ENCODE results near the gene MAP1LC3C. TPM values are rescaled to one million over a fixed set of nuclear protein-coding genes. Genes with fewer than 3 reads are reported as not detected.

MAP1LC3C gene
- total RNA-seq, 2 experiments from 2014 or later = not detected

GRCh38 chr1:242023805-242024204, 24.9 kb upstream of the MAP1LC3C start:
- BruUV-seq (replicated peaks) = no TSS peak
- CTCF ChIA-PET (ENCODE audit: unreplicated experiment) = no interaction called here
- H3K27ac ChIP-seq (ENCODE audit: low read depth, low read length, poor library complexity, severe bottlenecking) = no peak overlapping the region
- no peaks in the 10 kb centered on the region for H3K79me2 ChIP-seq (ENCODE audit: insufficient read depth, low read depth, low read length)
- no peaks in the 10 kb centered on the region for H3K9me2 ChIP-seq (ENCODE audit: insufficient read depth, low read length)
- H3K4me1 ChIP-seq (ENCODE audit: insufficient read depth, low read length, poor library complexity, severe bottlenecking) = no peaks in the 10 kb centered on the region
- no peak for DNase-seq (ENCODE audit: low spot score)
- H3K4me2 ChIP-seq (ENCODE audit: low read length) = no peak overlapping the region
- no peaks in the 10 kb centered on the region for H4K20me1 ChIP-seq (ENCODE audit: insufficient read depth, low read length)
- POLR2A ChIA-PET = no interaction called here
- no peak overlapping the region for H3K4me3 ChIP-seq (ENCODE audit: low read depth, low read length, poor library complexity, severe bottlenecking)
- H3K9me3 ChIP-seq (ENCODE audit: low read length) = no peaks in the 10 kb centered on the region
- H3K36me3 ChIP-seq (ENCODE audit: insufficient read depth, low read length) = no peaks in the 10 kb centered on the region
- no peak overlapping the region for H2AFZ ChIP-seq (ENCODE audit: low read length)
- no peak for TF ChIP-seq CTCF (conservative IDR thresholded peaks at IDR 0.05; ENCODE audit: low read length)
- no peak for TF ChIP-seq EZH2phosphoT487 (IDR thresholded peaks at IDR 0.05; ENCODE audit: borderline replicate concordance, low read depth, low read length)
- intact Hi-C loops (cut with micrococcal nuclease; ENCODE audit: unreplicated experiment) = no loop called here

- H3K4me3 ChIP-seq (ENCODE audit: low read depth, low read length, poor library complexity, severe bottlenecking) = no peak overlapping the region
- H3K4me1 ChIP-seq (ENCODE audit: insufficient read depth, low read length, poor library complexity, severe bottlenecking) = no peaks in the 10 kb centered on the region
- no peaks in the 10 kb centered on the region for H3K79me2 ChIP-seq (ENCODE audit: insufficient read depth, low read depth, low read length)
- no peaks in the 10 kb centered on the region for H3K9me2 ChIP-seq (ENCODE audit: insufficient read depth, low read length)
- H4K20me1 ChIP-seq (ENCODE audit: insufficient read depth, low read length) = no peaks in the 10 kb centered on the region
- no TSS peak for BruUV-seq (replicated peaks)
- H3K36me3 ChIP-seq (ENCODE audit: insufficient read depth, low read length) = no peaks in the 10 kb centered on the region
- no peaks in the 10 kb centered on the region for H3K9me3 ChIP-seq (ENCODE audit: low read length)
- no peak for DNase-seq (ENCODE audit: low spot score)
- CTCF ChIA-PET (ENCODE audit: unreplicated experiment) = no interaction called here
- H3K4me2 ChIP-seq (ENCODE audit: low read length) = no peak overlapping the region
- TF ChIP-seq CTCF (conservative IDR thresholded peaks at IDR 0.05; ENCODE audit: low read length) (no peak), EZH2phosphoT487 (IDR thresholded peaks at IDR 0.05; ENCODE audit: borderline replicate concordance, low read depth, low read length) (no peak)
- POLR2A ChIA-PET = no interaction called here
- H3K27ac ChIP-seq (ENCODE audit: low read depth, low read length, poor library complexity, severe bottlenecking) = no peak overlapping the region
- intact Hi-C loops (cut with micrococcal nuclease; ENCODE audit: unreplicated experiment) = loop anchor here (5.0 kb wide), 1 partner anchor 407 kb away; no protein-coding TSS in a partner anchor
- no peak overlapping the region for H2AFZ ChIP-seq (ENCODE audit: low read length)
Measured at GRCh38 chr1:242019018-242019417, 20.1 kb upstream of the MAP1LC3C start.

GRCh38 chr1:242017580-242018233, 18.8 kb upstream of the MAP1LC3C start:
- CTCF ChIA-PET (ENCODE audit: unreplicated experiment) = no interaction called here
- no TSS peak for BruUV-seq (replicated peaks)

More at GRCh38 chr1:242017580-242018233, 18.8 kb upstream of the MAP1LC3C start:
- no peak overlapping the region for H3K4me2 ChIP-seq (ENCODE audit: low read length)
- no peaks in the 10 kb centered on the region for H3K36me3 ChIP-seq (ENCODE audit: insufficient read depth, low read length)
- intact Hi-C loops (cut with micrococcal nuclease; ENCODE audit: unreplicated experiment) = loop anchor here (1.0 to 5.0 kb wide), 3 partner anchors 121 to 486 kb away; no protein-coding TSS in a partner anchor
- POLR2A ChIA-PET = interaction anchor here (0.7 kb wide), 1 partner anchor 772 kb away, joined by 7 read pairs; no protein-coding TSS in a partner anchor
- H3K79me2 ChIP-seq (ENCODE audit: insufficient read depth, low read depth, low read length) = no peaks in the 10 kb centered on the region
- no peaks in the 10 kb centered on the region for H3K9me2 ChIP-seq (ENCODE audit: insufficient read depth, low read length)
- no peaks in the 10 kb centered on the region for H3K9me3 ChIP-seq (ENCODE audit: low read length)
- TF ChIP-seq CTCF (conservative IDR thresholded peaks at IDR 0.05; ENCODE audit: low read length) (peak; percentile 80), EZH2phosphoT487 (IDR thresholded peaks at IDR 0.05; ENCODE audit: borderline replicate concordance, low read depth, low read length) (no peak)
- no peaks in the 10 kb centered on the region for H3K4me1 ChIP-seq (ENCODE audit: insufficient read depth, low read length, poor library complexity, severe bottlenecking)
- peak; percentile 53 for DNase-seq (ENCODE audit: low spot score)
- H4K20me1 ChIP-seq (ENCODE audit: insufficient read depth, low read length) = no peaks in the 10 kb centered on the region
- H2AFZ ChIP-seq (ENCODE audit: low read length) = no peak overlapping the region
- no peak overlapping the region for H3K27ac ChIP-seq (ENCODE audit: low read depth, low read length, poor library complexity, severe bottlenecking)
- no peak overlapping the region for H3K4me3 ChIP-seq (ENCODE audit: low read depth, low read length, poor library complexity, severe bottlenecking)

All from OCI-LY7 (cell line).